HCT116 (cell line): ENCODE data around the gene ADAR. TPM values are rescaled to one million over a fixed set of nuclear protein-coding genes. Genes with fewer than 3 reads are reported as not detected.

Experiments
- ATAC-seq: fragments of 200-7000 bp; cut with Tn5 transposase; 2 replicates; pipeline ENCODE4 v1.9.1; 2020; ENCODE audit warnings: mild to moderate bottlenecking, moderate library complexity
- BruUV-seq: library from RNA; stranded (reverse); fragments of 400-500 nt; replicated peaks from 2 replicates; lab custom pipeline; 2021; lab: Mats Ljungman, UMichigan
- CTCF ChIA-PET: fragments of 300-600 bp; sonication (Branson Sonifier 250); formaldehyde crosslinking; loops from one replicate; lab custom pipeline; 2021; ENCODE audit warnings: antibody characterized with exemption; lab: Charles Lee
- POLR2A ChIA-PET: fragments of 300-600, 350-600 bp; sonication (Branson Sonifier 250); formaldehyde crosslinking; loops from one replicate; lab custom pipeline; 2021; ENCODE audit warnings: antibody characterized with exemption; lab: Charles Lee
- RAD21 ChIA-PET, 2 experiments: fragments of 300-600 bp; sonication (Branson Sonifier 250); formaldehyde crosslinking; loops; one replicate each; lab custom pipeline; 2023; ENCODE audit warnings: low total read pairs in 2 of 2; ENCODE audit not compliant: uncharacterized antibody in 2 of 2, unreplicated experiment in 2 of 2, low non-redundant PET in 1 of 2; lab: Charles Lee
- DNase-seq: peaks from one replicate; pipeline ENCODE4 v3.0.0-alpha.2; 2010; ENCODE audit warnings: low read depth, low spot score
- H2AFZ ChIP-seq: fragments of 200-600 bp; shearing (Covaris generic), sonication (generic); 2 replicates; pipeline ENCODE4 v1.6.1; 2017; ENCODE audit warnings: low read depth, mixed run types, mixed read lengths, antibody characterized with exemption, low read length; ENCODE audit not compliant: poor library complexity, severe bottlenecking
- H3K27ac ChIP-seq: 2 replicates; pipeline ENCODE4 v1.5.1; 2012; ENCODE audit warnings: low read depth, low read length
- H3K27me3 ChIP-seq: fragments of 200-600 bp; sonication (generic); 2 replicates; pipeline ENCODE4 v1.6.1; 2016; ENCODE audit warnings: mixed run types, low read length, mixed read lengths; ENCODE audit not compliant: insufficient read depth
- H3K36me3 ChIP-seq, 2 experiments: fragments of 200-500 bp in 1 of 2; fragments of 200-600 bp in 1 of 2; sonication (Bioruptor generic) in 1 of 2; sonication (generic) in 1 of 2; 2 replicates each; pipeline versions ENCODE4 v1.5.1 to v1.6.1; 2014 to 2016; ENCODE audit warnings: low read length in 2 of 2, inconsistent platforms in 1 of 2, mixed read lengths in 1 of 2, mixed run types in 1 of 2; ENCODE audit not compliant: insufficient read depth in 2 of 2, control insufficient read depth in 1 of 2
- H3K4me1 ChIP-seq, 2 experiments: fragments of 200-600 bp in 1 of 2; sonication (generic) in 1 of 2; 2 replicates each; pipeline versions ENCODE4 v1.5.1 to v1.6.1; 2012 to 2017; ENCODE audit warnings: low read length in 2 of 2, inconsistent platforms in 1 of 2, mild to moderate bottlenecking in 1 of 2, mixed read lengths in 1 of 2, mixed run types in 1 of 2, moderate library complexity in 1 of 2; ENCODE audit not compliant: insufficient read depth in 2 of 2, control insufficient read depth in 1 of 2
- H3K4me2 ChIP-seq: fragments of 200-600 bp; sonication (generic); 2 replicates; pipeline ENCODE4 v1.6.1; 2017; ENCODE audit warnings: mixed run types, low read length, mixed read lengths
- H3K4me3 ChIP-seq, 2 experiments: fragments of 200-600 bp in 1 of 2; sonication (generic) in 1 of 2; replicated peaks in 1 of 2; 2 replicates each; pipeline ENCODE4 v1.5.1; 2011 to 2016; ENCODE audit warnings: low read length in 2 of 2, control low read depth in 1 of 2, low read depth in 1 of 2, mild to moderate bottlenecking in 1 of 2, mixed read lengths in 1 of 2, mixed run types in 1 of 2
- H3K79me2 ChIP-seq: fragments of 200-600 bp; sonication (generic); 2 replicates; pipeline ENCODE4 v1.6.1; 2017; ENCODE audit warnings: mild to moderate bottlenecking, mixed run types, low read length, moderate library complexity, mixed read lengths; ENCODE audit not compliant: insufficient read depth
- H3K9ac ChIP-seq: fragments of 200-600 bp; sonication (generic); 2 replicates; pipeline ENCODE4 v1.6.1; 2016; ENCODE audit warnings: low read length, mixed read lengths
- H3K9me2 ChIP-seq: fragments of 200-600 bp; sonication (generic), shearing (Covaris generic); 2 replicates; pipeline ENCODE4 v1.6.1; 2017; ENCODE audit warnings: mixed run types, mild to moderate bottlenecking, moderate library complexity; ENCODE audit not compliant: insufficient read depth
- H3K9me3 ChIP-seq, 2 experiments: fragments of 200-500 bp in 1 of 2; fragments of 200-600 bp in 1 of 2; sonication (Bioruptor generic) in 1 of 2; sonication (generic) in 1 of 2; 2 replicates each; pipeline ENCODE4 v1.6.1; 2014 to 2017; ENCODE audit warnings: low read length in 2 of 2, mixed read lengths in 2 of 2, inconsistent platforms in 1 of 2, low read depth in 1 of 2, mild to moderate bottlenecking in 1 of 2, mixed run types in 1 of 2, moderate library complexity in 1 of 2; ENCODE audit not compliant: control insufficient read depth in 1 of 2, insufficient read depth in 1 of 2
- H4K20me1 ChIP-seq: fragments of 200-600 bp; sonication (generic), shearing (Covaris generic); 2 replicates; pipeline ENCODE4 v1.6.1; 2017; ENCODE audit warnings: mixed run types, mild to moderate bottlenecking, moderate library complexity; ENCODE audit not compliant: insufficient read depth
- ATF3 ChIP-seq: IDR thresholded peaks from 2 replicates; pipeline ENCODE4 v1.6.1; 2012
- CBX3 ChIP-seq: IDR thresholded peaks from 2 replicates; pipeline ENCODE4 v1.6.1; 2012; ENCODE audit warnings: low read depth
- CEBPB ChIP-seq: IDR thresholded peaks from 2 replicates; pipeline ENCODE4 v1.6.1; 2012; ENCODE audit warnings: low read depth
- CTCF ChIP-seq, 3 experiments: fragments of 200-600 bp in 1 of 3; sonication (generic) in 1 of 3; IDR thresholded peaks in 2 of 3; conservative IDR thresholded peaks in 1 of 3; 2 replicates each; pipeline ENCODE4 v1.5.1; 2012 to 2017; ENCODE audit warnings: low read depth in 2 of 3, low read length in 2 of 3, antibody characterized with exemption in 1 of 3, borderline replicate concordance in 1 of 3, control low read depth in 1 of 3, mild to moderate bottlenecking in 1 of 3, mixed read lengths in 1 of 3, mixed run types in 1 of 3, moderate library complexity in 1 of 3; ENCODE audit not compliant: insufficient read depth in 1 of 3
- EGR1 ChIP-seq: IDR thresholded peaks from 2 replicates; pipeline ENCODE4 v1.6.1; 2012; ENCODE audit warnings: low read depth
- ELF1 ChIP-seq: IDR thresholded peaks from 2 replicates; pipeline ENCODE4 v1.6.1; 2012; ENCODE audit warnings: low read depth, borderline replicate concordance
- EZH2phosphoT487 ChIP-seq: fragments of 200-600 bp; IDR thresholded peaks from 2 replicates; pipeline ENCODE4 v1.6.1; 2018; ENCODE audit warnings: antibody characterized with exemption, borderline replicate concordance
- JUND ChIP-seq: IDR thresholded peaks from 2 replicates; pipeline ENCODE4 v1.6.1; 2012
- MAX ChIP-seq: IDR thresholded peaks from 2 replicates; pipeline ENCODE4 v1.6.1; 2012
- POLR2A ChIP-seq: IDR thresholded peaks from 2 replicates; pipeline ENCODE4 v1.7.0; 2011; ENCODE audit warnings: borderline replicate concordance; ENCODE audit not compliant: insufficient read depth, insufficient read length; ENCODE audit errors: extremely low read depth
- POLR2AphosphoS5 ChIP-seq: IDR thresholded peaks from 2 replicates; pipeline ENCODE4 v1.6.1; 2011; ENCODE audit warnings: mild to moderate bottlenecking, low read depth, low read length, moderate library complexity
- RAD21 ChIP-seq: IDR thresholded peaks from 2 replicates; pipeline ENCODE4 v1.6.1; 2012; ENCODE audit warnings: low read depth, mild to moderate bottlenecking
- REST ChIP-seq: IDR thresholded peaks from 2 replicates; pipeline ENCODE4 v1.6.1; 2012; ENCODE audit warnings: low read depth
- SP1 ChIP-seq: IDR thresholded peaks from 2 replicates; pipeline ENCODE4 v1.6.1; 2012; ENCODE audit warnings: low read depth
- YY1 ChIP-seq: IDR thresholded peaks from 2 replicates; pipeline ENCODE4 v1.6.1; 2011; ENCODE audit warnings: low read length, low read depth, moderate library complexity, mild to moderate bottlenecking; ENCODE audit not compliant: insufficient replicate concordance; ENCODE audit errors: extremely low read depth
- ZBTB33 ChIP-seq: IDR thresholded peaks from 2 replicates; pipeline ENCODE4 v1.6.1; 2011; ENCODE audit warnings: mild to moderate bottlenecking, low read length, moderate library complexity; ENCODE audit not compliant: insufficient replicate concordance; ENCODE audit errors: extremely low read depth
- ZFX ChIP-seq: fragments of 450-650 bp; IDR thresholded peaks from 2 replicates; pipeline ENCODE4 v1.6.1; 2017
- intact Hi-C: fragments of 100-400 bp; cut with micrococcal nuclease; formaldehyde crosslinking; loops from 2 replicates; pipeline ENCODE4 v1.10.0; 2022
- total RNA-seq: library from RNA; stranded (reverse); gene quantifications from one replicate; pipeline ENCODE4 v1.2.1, GENCODE V29; 2021; ENCODE audit not compliant: unreplicated experiment

The ADAR gene
- total RNA-seq, 1 experiment from 2014 or later, result 169 TPM

- TF ChIP-seq CEBPB, result no peak
- no peak for TF ChIP-seq SP1
- TF ChIP-seq POLR2AphosphoS5, result no peak
- TF ChIP-seq ZFX, result no peak
- no peak for TF ChIP-seq ZBTB33
- no peak for TF ChIP-seq CBX3
- TF ChIP-seq ATF3, result no peak
- no peak for TF ChIP-seq RAD21
- no peak for TF ChIP-seq JUND
- no peak for TF ChIP-seq CTCF (IDR thresholded peaks at IDR 0.05 in 2 of 3, conservative IDR thresholded peaks at IDR 0.05 in 1 of 3; ENCODE audit: borderline replicate concordance in 1 of 3, insufficient read depth in 1 of 3, low read depth in 2 of 3, low read length in 2 of 3)
- TF ChIP-seq POLR2A, result no peak
- TF ChIP-seq MAX, result no peak
- TF ChIP-seq EGR1, result no peak
- TF ChIP-seq EZH2phosphoT487, result no peak
- TF ChIP-seq ELF1, result no peak
- TF ChIP-seq YY1, result no peak
- TF ChIP-seq REST, result no peak
- TF ChIP-seq, all 23 proteins: peak for 0
- no peak overlapping the region for H3K27ac ChIP-seq
- CTCF ChIA-PET, result no interaction called here
- ATAC-seq (no peak), DNase-seq (no peak)
- peaks cover 4 to 7% of the 10 kb centered on the region in 2 experiments; a peak in 3 of 4 replicates for H3K4me1 ChIP-seq
- H3K36me3 ChIP-seq, result peaks cover 0 to 4% of the 10 kb centered on the region in 2 experiments; a peak in 1 of 4 replicates
- no peak overlapping the region for H3K4me2 ChIP-seq
- no TSS peak for BruUV-seq
- POLR2A ChIA-PET, result no interaction called here
- intact Hi-C loops, result no loop called here
- no peak overlapping the region for H3K9ac ChIP-seq
- H3K9me3 ChIP-seq, result no peaks in the 10 kb centered on the region
- RAD21 ChIA-PET, result no interaction called here
- peaks cover 3% of the 10 kb centered on the region; the same call in 1 of the 2 replicates for H4K20me1 ChIP-seq
- no peaks in the 10 kb centered on the region for H3K9me2 ChIP-seq
- H3K27me3 ChIP-seq, result no peaks in the 10 kb centered on the region
- H3K79me2 ChIP-seq, result peaks cover 97% of the 10 kb centered on the region
- no peak overlapping the region for H2AFZ ChIP-seq
- no peak overlapping the region for H3K4me3 ChIP-seq
Observed at GRCh38 chr1:154621875-154622274, 13.9 kb upstream of the ADAR start.
